IMR-90 (cell line): ENCODE data around the gene FAT2. TPM values are rescaled to one million over a fixed set of nuclear protein-coding genes. Genes with fewer than 3 reads are reported as not detected.

Experiments
- ATAC-seq: fragments of 200-7000 bp; cut with Tn5 transposase; 2 replicates; pipeline ENCODE4 v1.9.1; 2020; ENCODE audit warnings: low read depth, mild to moderate bottlenecking, moderate library complexity
- BruUV-seq: library from RNA; stranded (reverse); fragments of 400-500 nt; replicated peaks from 2 replicates; lab custom pipeline; 2021; lab: Mats Ljungman, UMichigan
- CTCF ChIA-PET: fragments of 300-600 bp; formaldehyde crosslinking; extraction: SDS; loops from one replicate; lab custom pipeline; 2021; ENCODE audit warnings: antibody characterized with exemption; lab: Yijun Ruan, JAX
- POLR2A ChIA-PET: fragments of 300-600 bp; sonication (Branson Sonifier 250); formaldehyde crosslinking; loops from one replicate; lab custom pipeline; 2022; ENCODE audit warnings: antibody characterized with exemption; ENCODE audit not compliant: unreplicated experiment; lab: Charles Lee
- DNase-seq: peaks from one replicate; pipeline ENCODE4 v3.0.0; 2013
- H2AFZ ChIP-seq: replicated peaks from 2 replicates; pipeline ENCODE3; 2013; ENCODE audit warnings: low read length, mild to moderate bottlenecking; ENCODE audit not compliant: poor library complexity
- H2AK5ac ChIP-seq: 2 replicates; pipeline ENCODE4 v1.6.1; 2013; ENCODE audit warnings: low read depth, low read length, inconsistent platforms
- H2AK9ac ChIP-seq: replicated peaks from 2 replicates; pipeline ENCODE3; 2013; ENCODE audit warnings: mild to moderate bottlenecking, low read depth, low read length, moderate library complexity; ENCODE audit not compliant: poor library complexity
- H2BK120ac ChIP-seq: 2 replicates; pipeline ENCODE4 v1.6.1; 2013; ENCODE audit warnings: low read depth, low read length, inconsistent platforms
- H2BK15ac ChIP-seq: 3 replicates; pipeline ENCODE4 v1.6.1; 2013; ENCODE audit warnings: low read depth, low read length, inconsistent platforms
- H2BK20ac ChIP-seq: 2 replicates; pipeline ENCODE4 v1.6.1; 2013; ENCODE audit warnings: low read depth, mild to moderate bottlenecking, inconsistent platforms, low read length, moderate library complexity
- H2BK5ac ChIP-seq: 2 replicates; pipeline ENCODE4 v1.6.1; 2013; ENCODE audit warnings: mild to moderate bottlenecking, low read depth, low read length, inconsistent platforms; ENCODE audit not compliant: poor library complexity, severe bottlenecking
- H3K14ac ChIP-seq: replicated peaks from 2 replicates; pipeline ENCODE4 v1.6.1; 2013; ENCODE audit warnings: low read depth, low read length, inconsistent platforms
- H3K18ac ChIP-seq: 2 replicates; pipeline ENCODE4 v1.6.1; 2013; ENCODE audit warnings: low read depth, low read length, control low read depth
- H3K23ac ChIP-seq: 2 replicates; pipeline ENCODE4 v1.6.1; 2013; ENCODE audit warnings: low read depth, low read length, inconsistent platforms
- H3K27ac ChIP-seq: 2 replicates; pipeline ENCODE4 v1.5.1; 2013; ENCODE audit warnings: mild to moderate bottlenecking, control low read depth, low read length; ENCODE audit not compliant: insufficient read depth
- H3K27me3 ChIP-seq: 2 replicates; pipeline ENCODE4 v1.6.1; 2013; ENCODE audit warnings: low read length; ENCODE audit not compliant: control insufficient read depth, insufficient read depth
- H3K36me3 ChIP-seq: 2 replicates; pipeline ENCODE4 v1.6.1; 2013; ENCODE audit warnings: low read length, mixed read lengths; ENCODE audit not compliant: control insufficient read depth, insufficient read depth
- H3K4ac ChIP-seq: 2 replicates; pipeline ENCODE4 v1.6.1; 2013; ENCODE audit warnings: low read depth, low read length, inconsistent platforms
- H3K4me1 ChIP-seq: 2 replicates; pipeline ENCODE4 v1.6.1; 2013; ENCODE audit warnings: low read length, mixed read lengths; ENCODE audit not compliant: control insufficient read depth, insufficient read depth
- H3K4me2 ChIP-seq: 2 replicates; pipeline ENCODE4 v1.6.1; 2013; ENCODE audit warnings: low read depth, mild to moderate bottlenecking, control low read depth, low read length, moderate library complexity
- H3K4me3 ChIP-seq: 2 replicates; pipeline ENCODE4 v1.5.1; 2013; ENCODE audit warnings: low read depth, mild to moderate bottlenecking, control low read depth, low read length, moderate library complexity; ENCODE audit not compliant: insufficient read depth
- H3K56ac ChIP-seq: 2 replicates; pipeline ENCODE4 v1.6.1; 2013; ENCODE audit warnings: low read length, inconsistent platforms; ENCODE audit not compliant: insufficient read depth; ENCODE audit errors: extremely low read depth
- H3K79me1 ChIP-seq, 2 experiments: 2 replicates each; pipeline ENCODE4 v1.6.1; 2013; ENCODE audit warnings: low read length in 2 of 2, inconsistent platforms in 1 of 2, low read depth in 1 of 2
- H3K9ac ChIP-seq: 2 replicates; pipeline ENCODE4 v1.6.1; 2013; ENCODE audit warnings: low read depth, low read length, control low read depth
- H3K9me1 ChIP-seq: 2 replicates; pipeline ENCODE4 v1.6.1; 2013; ENCODE audit warnings: low read length, inconsistent platforms; ENCODE audit not compliant: insufficient read depth
- H3K9me3 ChIP-seq: 2 replicates; pipeline ENCODE4 v1.6.1; 2013; ENCODE audit warnings: low read length; ENCODE audit not compliant: control insufficient read depth, insufficient read depth
- H4K20me1 ChIP-seq: 2 replicates; pipeline ENCODE4 v1.6.1; 2013; ENCODE audit warnings: low read length, inconsistent platforms; ENCODE audit not compliant: insufficient read depth
- H4K5ac ChIP-seq: 2 replicates; pipeline ENCODE4 v1.6.1; 2013; ENCODE audit warnings: mild to moderate bottlenecking, low read depth, low read length, control low read depth
- H4K8ac ChIP-seq, 2 experiments: 2 replicates each; pipeline ENCODE4 v1.6.1; 2013; ENCODE audit warnings: low read depth in 2 of 2, low read length in 2 of 2, control low read depth in 1 of 2, inconsistent platforms in 1 of 2
- H4K91ac ChIP-seq: 2 replicates; pipeline ENCODE4 v1.6.1; 2013; ENCODE audit warnings: low read depth, low read length, inconsistent platforms; ENCODE audit not compliant: insufficient read depth
- BHLHE40 ChIP-seq: fragments of 150-350 bp; IDR thresholded peaks from 2 replicates; pipeline ENCODE4 v1.6.1; 2016; ENCODE audit warnings: mild to moderate bottlenecking, low read depth, low read length
- USF2 ChIP-seq: fragments of 150-350 bp; IDR thresholded peaks from 2 replicates; pipeline ENCODE4 v1.6.1; 2017; ENCODE audit warnings: mild to moderate bottlenecking, antibody characterized with exemption, low read length, low read depth
- WGBS, 2 experiments: methylation state at CpG; one replicate each; pipeline versions ENCODE4 v1.1.5 to v1.1.7; 2013; ENCODE audit warnings: missing lambda C conversion rate in 2 of 2; ENCODE audit not compliant: insufficient read length in 1 of 2; ENCODE audit errors: extremely low coverage in 2 of 2; 5-methylcytosine and 5-hydroxymethylcytosine counted together
- dilution Hi-C: fragments of 300-500 bp; cut with HindIII; formaldehyde crosslinking; loops from one replicate; pipeline ENCODE4 v1.14.3; 2018; ENCODE audit warnings: low sequenced_read_pairs; ENCODE audit not compliant: unreplicated experiment
- in situ Hi-C: fragments of 300-500 bp; cut with MboI; formaldehyde crosslinking; loops from 3 replicates; pipeline ENCODE4 v1.14.3; 2019; ENCODE audit warnings: low sequenced_read_pairs, inconsistent platforms, mixed read lengths
- intact Hi-C: fragments of 100-400 bp; cut with micrococcal nuclease; formaldehyde crosslinking; loops from 2 replicates; pipeline ENCODE4 v1.10.0; 2022
- polyA plus RNA-seq, 3 experiments: library from polyadenylated mRNA; depleted of rRNA; stranded (reverse); fragments of >200 nt; gene quantifications; 2 replicates each; pipeline ENCODE4 v1.2.3, GENCODE V29; 2012; ENCODE audit warnings: low replicate concordance in 1 of 3
- total RNA-seq: library from RNA; depleted of rRNA; stranded (reverse); fragments of >200 nt; gene quantifications from 2 replicates; pipeline ENCODE4 v1.2.3, GENCODE V29; 2012; rRNA removed

Gene FAT2
- total and polyA plus RNA-seq, 2 of the 4 experiments (the other 2 are of a cell fraction), result under 0.01 to 0.03 TPM

GRCh38 chr5:151541571-151541970 lies 49.6 kb downstream of the FAT2 start:
- Histone ChIP-seq H2BK15ac (no peak overlapping the region), H3K4ac (no peak overlapping the region), H3K4me1 (no peaks in the 10 kb centered on the region), H3K9me1 (no peaks in the 10 kb centered on the region), H3K27me3 (no peaks in the 10 kb centered on the region; the same call in 1 of the 2 replicates), H3K18ac (no peak overlapping the region), H3K27ac (no peak overlapping the region), H2BK120ac (no peak overlapping the region), H3K14ac (no peak overlapping the region), H2AFZ (no peak overlapping the region), H2AK5ac (no peak overlapping the region), H3K56ac (no peak overlapping the region), H3K9me3 (no peaks in the 10 kb centered on the region), H3K36me3 (no peaks in the 10 kb centered on the region), H4K8ac (no peak overlapping the region), H2AK9ac (no peak overlapping the region), H2BK20ac (no peak overlapping the region), H3K9ac (no peak overlapping the region), H2BK5ac (no peak overlapping the region), H3K23ac (no peak overlapping the region), H3K4me2 (no peak overlapping the region), H3K4me3 (no peak overlapping the region), H4K91ac (no peak overlapping the region), H3K79me1 (no peaks in the 10 kb centered on the region), H4K20me1 (no peaks in the 10 kb centered on the region), H4K5ac (no peak overlapping the region)
- ATAC-seq (no peak), DNase-seq (no peak)
- in situ Hi-C loops (no loop called here), dilution Hi-C loops (no loop called here), intact Hi-C loops (no loop called here)
- POLR2A ChIA-PET, result no interaction called here
- CTCF ChIA-PET, result no interaction called here
- no CpG with 5 or more reads among the region's 2 CpGs for WGBS, 2 experiments
- no TSS peak for BruUV-seq
- TF ChIP-seq BHLHE40 (no peak), USF2 (no peak)

Other genes starting within 250 kb of the FAT2 start
- not detected in 2 replicates for gene SLC36A2, start 243.8 kb downstream of the FAT2 start, total RNA-seq
- gene SLC36A2, start 243.8 kb downstream of the FAT2 start, polyA plus RNA-seq (2012; rRNA removed), result not detected in 2 replicates
- 5.3 and 5.7 TPM in 2 replicates for gene SLC36A1, start 143.7 kb downstream of the FAT2 start, total RNA-seq
- gene SLC36A1, start 143.7 kb downstream of the FAT2 start, polyA plus RNA-seq (2012; rRNA removed), result 8.7 and 9.4 TPM in 2 replicates
- 1,186 and 1,450 TPM in 2 replicates for gene SPARC, start 95.6 kb upstream of the FAT2 start, total RNA-seq
- 4,692 and 5,281 TPM in 2 replicates for gene SPARC, start 95.6 kb upstream of the FAT2 start, polyA plus RNA-seq (2012; rRNA removed)
- gene ATOX1, start 167.3 kb upstream of the FAT2 start, total RNA-seq, result 56.3 and 76.7 TPM in 2 replicates
- 360 and 398 TPM in 2 replicates for gene ATOX1, start 167.3 kb upstream of the FAT2 start, polyA plus RNA-seq (2012; rRNA removed)
- gene G3BP1, start 180.6 kb upstream of the FAT2 start, total RNA-seq, result 272 and 482 TPM in 2 replicates
- 32.8 and 40.2 TPM in 2 replicates for gene G3BP1, start 180.6 kb upstream of the FAT2 start, polyA plus RNA-seq (2012; rRNA removed)